HG03175 (cell line): ENCODE results near the gene GPC5.
"Not testable (repeated sequence)": the region's sequence is repeated elsewhere in the genome, so short reads cannot be mapped to it uniquely, and the experiment has no call there.

Source experiments
- ATAC-seq: cut with Tn5 transposase; IDR thresholded peaks from one replicate; pipeline ENCODE4 v1.9.1; 2021; ENCODE audit warnings: mild to moderate bottlenecking, moderate library complexity; ENCODE audit not compliant: unreplicated experiment

Gene GPC5

DNA sequence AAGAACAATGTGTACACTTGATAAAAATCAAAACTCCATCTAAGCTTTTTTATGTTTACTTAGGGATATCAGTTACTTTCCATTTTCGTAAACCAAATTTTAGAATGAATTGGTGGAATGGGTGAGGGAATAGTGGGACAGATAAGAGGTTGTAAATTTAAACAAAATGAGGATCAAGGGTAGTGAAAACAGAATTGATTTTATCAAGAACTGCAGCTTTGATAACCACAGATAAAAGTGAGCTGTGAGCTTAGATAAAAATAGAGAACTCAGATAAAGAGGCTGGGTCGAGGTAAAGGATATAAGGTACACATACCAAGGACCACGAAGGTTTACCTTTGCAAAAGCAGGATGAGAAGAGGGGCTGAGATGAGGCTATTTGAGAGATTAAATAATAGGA lies 1015.0 kb downstream of the GPC5 start:
- ATAC-seq = no peak

DNA sequence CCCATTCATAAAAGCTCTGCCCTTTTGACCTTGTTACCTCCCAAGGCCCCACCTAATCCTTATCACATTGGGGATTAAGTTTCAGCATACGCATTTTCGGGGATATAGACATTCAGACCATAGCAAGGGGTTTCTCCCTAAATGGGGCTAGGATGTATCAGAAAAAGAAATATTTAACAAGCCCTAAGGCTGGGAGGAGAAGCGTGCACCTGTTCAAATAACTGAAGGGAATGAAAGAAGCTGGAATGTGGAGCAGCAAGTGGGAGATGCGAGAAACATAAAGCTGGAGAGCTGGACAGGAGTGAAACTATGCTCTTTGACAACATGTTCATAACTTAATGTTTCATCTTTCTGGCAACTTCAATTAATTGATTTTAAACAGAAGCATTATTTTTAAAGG lies 1016.4 kb downstream of the GPC5 start:
- no peak for ATAC-seq

GRCh38 chr13:92415781-92416180 lies 1017.4 kb downstream of the GPC5 start:
- no peak for ATAC-seq

DNA sequence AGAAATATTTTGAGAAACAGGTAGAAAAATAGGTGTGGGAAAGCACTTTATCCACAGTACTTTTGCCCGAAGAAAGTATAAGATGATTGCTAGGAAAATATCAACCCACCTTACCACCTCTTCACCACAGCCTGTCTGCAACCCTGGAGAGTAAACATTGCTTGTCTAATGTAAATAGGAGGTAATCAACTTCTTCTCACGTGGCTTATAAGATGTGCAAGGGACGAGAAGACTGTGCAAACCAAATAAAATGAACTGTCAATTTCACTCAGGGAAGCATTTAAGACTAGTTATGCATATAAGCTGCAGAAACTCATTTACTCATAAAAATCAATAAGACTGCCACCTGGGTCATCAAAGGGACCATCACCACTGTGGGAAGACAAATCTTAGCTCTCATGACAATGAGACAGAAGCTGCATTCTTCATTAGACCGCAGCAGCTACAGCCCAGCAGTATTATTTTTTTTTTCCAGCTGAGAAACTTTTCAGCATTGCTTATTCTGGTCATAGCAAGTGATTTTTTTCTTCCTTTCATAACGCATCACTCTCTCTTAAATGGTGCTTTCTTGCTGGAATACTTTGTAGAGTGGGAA lies 1020.5 kb downstream of the GPC5 start:
- ATAC-seq = no peak

- no peak for ATAC-seq
These were observed 1030.8 kb downstream of the GPC5 start for GRCh38 chr13:92429231-92429630.

DNA sequence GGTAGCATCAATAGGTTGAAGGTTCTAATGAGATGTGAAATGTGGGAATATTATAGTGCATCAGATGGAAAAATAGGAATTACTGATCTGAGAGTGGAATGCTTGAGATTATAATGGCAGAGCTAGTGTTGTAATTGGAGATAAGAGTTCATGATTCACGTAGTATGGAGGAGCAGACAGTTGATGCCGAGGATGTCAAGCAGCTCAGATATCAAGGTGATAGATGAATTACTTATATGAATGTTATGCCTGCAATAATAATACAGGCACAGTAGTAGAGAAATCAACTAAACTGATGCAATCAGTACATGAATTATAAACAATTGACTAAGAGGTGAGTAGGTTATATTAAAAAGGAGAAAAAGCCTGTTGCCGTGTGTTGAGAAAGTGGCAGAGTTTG lies 1035.0 kb downstream of the GPC5 start:
- no peak for ATAC-seq

DNA sequence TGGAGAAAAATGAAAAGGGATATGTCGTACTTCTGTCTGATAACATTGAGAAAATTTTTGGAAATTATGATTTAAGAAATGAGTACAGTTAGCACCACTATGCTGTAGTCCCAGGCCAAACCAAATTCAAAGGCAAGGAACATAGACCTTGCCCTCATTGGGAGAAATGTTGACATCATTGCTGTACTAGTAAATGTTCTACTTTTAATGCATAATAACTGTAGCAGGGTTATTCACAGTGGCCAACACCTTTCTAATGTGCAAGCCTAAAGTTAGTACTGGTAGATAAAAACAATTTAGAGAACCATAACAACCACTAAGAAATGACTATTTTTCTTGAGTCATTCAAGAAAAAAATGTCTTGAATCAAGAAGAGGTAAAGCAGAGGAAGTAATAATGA lies 1035.5 kb downstream of the GPC5 start:
- no peak for ATAC-seq

- no peak for ATAC-seq
These were observed 1038.5 kb downstream of the GPC5 start for GRCh38 chr13:92436924-92437323.

- ATAC-seq = no peak
These were observed 1045.8 kb downstream of the GPC5 start for GRCh38 chr13:92444244-92444643.

- no peak for ATAC-seq
These were observed 1052.6 kb downstream of the GPC5 start for GRCh38 chr13:92451060-92451459.

GRCh38 chr13:92452840-92453239 lies 1054.4 kb downstream of the GPC5 start:
- ATAC-seq = no peak

GRCh38 chr13:92459306-92459705 lies 1060.9 kb downstream of the GPC5 start:
- no peak for ATAC-seq

DNA sequence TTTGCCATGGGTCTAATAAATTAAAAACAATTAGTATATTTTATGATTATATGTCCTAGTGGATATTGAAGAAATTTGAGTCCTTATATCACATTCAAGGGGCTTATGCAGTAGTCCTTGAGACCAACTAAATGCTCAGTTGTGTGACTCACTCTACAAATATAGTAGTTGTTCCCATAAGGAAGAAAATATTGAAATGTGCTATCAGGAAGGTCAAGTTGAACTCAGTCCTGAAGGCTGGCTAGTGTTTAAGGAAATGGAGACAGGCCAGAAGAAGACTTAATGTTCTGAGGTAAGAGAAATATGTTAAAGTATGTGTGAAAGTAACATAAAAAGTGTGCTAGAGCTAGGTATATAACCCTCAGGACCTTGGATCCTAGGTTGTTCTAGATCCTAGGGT lies 1062.1 kb downstream of the GPC5 start:
- ATAC-seq = no peak

DNA sequence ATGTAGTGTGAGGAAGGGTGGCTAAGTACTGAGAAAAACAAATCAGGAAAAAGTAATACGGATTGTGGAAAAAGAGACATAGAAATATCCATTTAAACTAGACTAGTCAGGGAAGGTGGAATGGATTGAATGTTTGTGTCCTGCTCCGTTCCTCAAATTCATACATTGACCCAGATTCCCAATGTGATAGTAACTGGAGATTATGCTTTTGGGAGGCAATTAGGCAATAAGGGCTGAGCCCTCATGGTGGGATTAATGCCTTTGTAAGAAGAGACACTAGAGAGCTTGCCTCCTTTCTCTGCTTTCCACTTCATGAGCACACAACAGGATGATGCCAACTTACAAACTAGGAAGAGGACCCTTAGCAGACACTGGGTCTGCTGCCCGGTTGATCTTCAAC lies 1063.0 kb downstream of the GPC5 start:
- ATAC-seq = no peak

GRCh38 chr13:92461831-92462230 lies 1063.4 kb downstream of the GPC5 start:
- ATAC-seq = no peak

- no peak for ATAC-seq
These were observed 1064.7 kb downstream of the GPC5 start for GRCh38 chr13:92463134-92463533.

DNA sequence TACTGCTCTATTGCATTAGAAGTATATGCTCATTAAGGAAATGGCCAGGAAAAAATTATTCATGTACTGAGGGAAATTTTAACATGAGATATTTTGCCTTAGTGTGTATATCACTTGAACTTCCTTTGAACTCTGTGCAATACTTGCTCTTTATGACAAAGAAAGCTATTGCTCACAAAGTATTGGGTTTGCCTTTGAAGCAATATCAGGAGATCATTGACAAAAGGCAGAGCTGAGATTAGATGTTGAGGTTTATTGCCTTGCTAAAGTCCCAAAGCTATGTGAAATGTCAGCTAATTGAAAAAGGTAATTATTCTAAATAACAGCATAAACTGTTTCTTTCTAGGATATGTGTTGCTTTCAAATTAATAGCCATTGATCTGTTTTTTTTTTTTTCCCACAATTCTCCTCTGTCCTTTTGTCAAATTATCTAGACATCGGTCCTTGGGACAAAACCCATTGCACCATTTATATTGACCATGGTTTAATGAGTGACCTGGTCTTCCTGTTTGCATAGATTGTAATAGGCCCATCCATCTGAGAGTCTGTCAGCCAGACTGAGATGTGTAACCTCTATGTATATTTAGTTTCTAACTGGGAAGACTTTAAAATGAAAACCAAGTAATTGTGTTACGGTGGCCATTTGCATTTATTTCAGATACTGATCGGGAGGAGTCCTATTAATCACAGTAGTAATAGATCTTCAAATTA lies 1075.5 kb downstream of the GPC5 start:
- no peak for ATAC-seq

DNA sequence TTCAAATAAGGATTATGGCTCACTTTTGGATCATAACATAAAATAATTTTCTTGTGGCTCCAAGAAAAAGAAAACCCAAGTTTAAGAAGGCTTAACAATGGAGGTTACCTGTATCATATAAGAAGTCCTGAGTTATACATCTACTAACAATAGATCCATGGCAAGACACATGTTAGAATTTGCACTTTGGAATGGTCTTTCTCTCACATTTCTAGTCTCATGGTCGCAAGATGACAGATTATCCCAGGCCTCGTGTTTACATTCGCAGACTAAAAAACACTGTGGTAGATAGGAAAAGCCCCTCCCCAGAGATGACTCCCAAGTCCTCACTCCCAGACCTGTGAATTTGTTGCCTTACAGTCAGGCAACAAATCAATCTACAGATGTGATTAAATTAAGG lies 1082.0 kb downstream of the GPC5 start:
- ATAC-seq = no peak

- not testable (repeated sequence) for ATAC-seq
These were observed 1084.4 kb downstream of the GPC5 start for GRCh38 chr13:92482790-92483189.

DNA sequence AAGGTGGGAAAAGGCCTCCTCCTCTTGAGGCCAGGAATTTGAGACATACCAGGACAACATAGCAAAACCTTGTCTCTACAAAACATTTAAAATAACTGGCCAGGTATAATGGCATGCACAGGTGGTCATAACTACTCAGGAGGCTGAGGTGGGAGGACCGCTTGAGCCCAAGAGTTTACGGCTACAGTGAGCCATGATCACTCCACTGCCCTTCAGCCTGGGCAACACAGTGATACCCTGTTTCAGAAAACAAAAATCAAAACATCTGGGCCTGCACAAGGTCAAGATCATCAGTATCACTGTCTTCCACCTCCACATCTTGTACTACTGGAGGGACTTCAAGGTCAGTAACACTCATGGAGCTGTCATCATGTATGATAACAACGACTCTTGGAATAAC lies 1085.5 kb downstream of the GPC5 start:
- no peak for ATAC-seq

GRCh38 chr13:92487238-92487637 lies 1088.8 kb downstream of the GPC5 start:
- no peak for ATAC-seq

GRCh38 chr13:92488249-92488852 lies 1089.9 kb downstream of the GPC5 start:
- no peak for ATAC-seq
